Head of caudate nucleus (tissue), 42 donors: ENCODE results near the gene SPOCK3.
"Not testable (repeated sequence)": the region's sequence is repeated elsewhere in the genome, so short reads cannot be mapped to it uniquely, and the experiment has no call there.

ENCODE experiments used
- DNase-seq, 42 donors: peaks; one replicate each; pipeline versions ENCODE4 v3.0.0 to v3.0.0-alpha.2; 2020 to 2021; ENCODE audit warnings: mixed read lengths in 7 of 42
- intact Hi-C: fragments of 100-400 bp; cut with DNase I; formaldehyde crosslinking; loops from one replicate; pipeline ENCODE4 v1.15.0; 2022

The SPOCK3 gene

GRCh38 chr4:166735553-166735952 is 498.7 kb downstream of the SPOCK3 start:
- intact Hi-C loops: no loop called here
- no peak for DNase-seq

GRCh38 chr4:166734797-166735196 is 499.5 kb downstream of the SPOCK3 start:
- no peak for DNase-seq
- intact Hi-C loops: no loop called here

- intact Hi-C loops: no loop called here
- no peak for DNase-seq
These were observed 500.6 kb downstream of the SPOCK3 start for GRCh38 chr4:166733686-166734085.

GRCh38 chr4:166726832-166727231 is 507.5 kb downstream of the SPOCK3 start:
- intact Hi-C loops: no loop called here
- no peak for DNase-seq

GRCh38 chr4:166724369-166724768 is 509.9 kb downstream of the SPOCK3 start:
- intact Hi-C loops: no loop called here
- no peak for DNase-seq

GRCh38 chr4:166723532-166724140 is 510.7 kb downstream of the SPOCK3 start:
- no peak for DNase-seq
- intact Hi-C loops: no loop called here

GRCh38 chr4:166715748-166716713 is 518.3 kb downstream of the SPOCK3 start:
- intact Hi-C loops, DNase-seq: not testable (repeated sequence)

- DNase-seq: no peak
- intact Hi-C loops: no loop called here
These were observed 533.7 kb downstream of the SPOCK3 start for GRCh38 chr4:166700592-166700991.

- intact Hi-C loops: no loop called here
- no peak for DNase-seq
These were observed 545.5 kb downstream of the SPOCK3 start for GRCh38 chr4:166688835-166689234.

- intact Hi-C loops: no loop called here
- DNase-seq: no peak
These were observed 546.5 kb downstream of the SPOCK3 start for GRCh38 chr4:166687828-166688227.
